HL-60 (cell line): ENCODE data around the gene ZNF8.

Source experiments
- DNase-seq, 2 experiments: peaks; one replicate each; pipeline ENCODE4 v3.0.0-alpha.2; 2010 to 2020; ENCODE audit warnings: low read depth in 1 of 2, low spot score in 1 of 2
- H3K27ac ChIP-seq: fragments of 250-450 bp; sonication (Bioruptor Pico); replicated peaks from 2 replicates; pipeline ENCODE4 v1.5.1; 2020; ENCODE audit warnings: mild to moderate bottlenecking, moderate library complexity
- H3K27me3 ChIP-seq: fragments of 250-450 bp; sonication (Bioruptor Pico); 2 replicates; pipeline ENCODE4 v1.5.1; 2021; ENCODE audit warnings: mild to moderate bottlenecking, moderate library complexity; ENCODE audit not compliant: insufficient read depth, poor library complexity, severe bottlenecking
- H3K4me3 ChIP-seq: replicated peaks from 2 replicates; pipeline ENCODE4 v1.5.1; 2011; ENCODE audit warnings: mild to moderate bottlenecking, control low read depth, low read length; ENCODE audit not compliant: insufficient read depth
- CTCF ChIP-seq: IDR thresholded peaks from one replicate; pipeline ENCODE4 v1.5.1; 2011; ENCODE audit warnings: low read length, control low read depth, inconsistent platforms; ENCODE audit not compliant: insufficient read depth
- GABPA ChIP-seq: IDR thresholded peaks from 2 replicates; pipeline ENCODE4 v1.6.1; 2012; ENCODE audit warnings: low read depth
- POLR2AphosphoS5 ChIP-seq: IDR thresholded peaks from 2 replicates; pipeline ENCODE4 v1.6.1; 2012; ENCODE audit warnings: low read depth
- REST ChIP-seq: IDR thresholded peaks from 2 replicates; pipeline ENCODE4 v1.6.1; 2012; ENCODE audit warnings: low read depth; ENCODE audit not compliant: insufficient replicate concordance
- SPI1 ChIP-seq: IDR thresholded peaks from 2 replicates; pipeline ENCODE4 v1.6.1; 2012; ENCODE audit warnings: low read depth, mild to moderate bottlenecking, borderline replicate concordance

ZNF8 gene

DNA sequence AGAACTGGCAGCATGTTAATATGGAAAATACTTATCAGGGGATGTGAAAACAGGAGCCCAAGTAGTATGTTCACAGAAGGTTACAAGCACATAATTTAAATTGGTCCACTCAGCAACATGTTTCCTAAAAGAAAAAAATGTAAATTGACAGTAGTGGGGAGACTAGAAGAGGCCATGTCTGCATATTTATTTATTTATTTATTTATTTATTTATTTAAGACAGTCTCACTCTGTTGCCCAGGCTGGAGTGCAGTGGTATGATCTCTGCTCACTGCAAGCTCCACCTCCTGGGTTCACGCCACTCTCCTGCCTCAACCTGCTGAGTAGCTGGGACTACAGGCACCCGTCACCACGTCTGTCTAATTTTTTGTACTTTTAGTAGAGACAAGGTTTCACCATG, 13.7 kb upstream of the ZNF8 start:
- Histone ChIP-seq H3K27ac (no peak overlapping the region), H3K4me3 (no peak overlapping the region), H3K27me3 (no peaks in the 10 kb centered on the region)
- DNase-seq: no peak
- TF ChIP-seq CTCF: no peak
- TF ChIP-seq GABPA: no peak
- TF ChIP-seq REST: no peak
- TF ChIP-seq SPI1: no peak

DNA sequence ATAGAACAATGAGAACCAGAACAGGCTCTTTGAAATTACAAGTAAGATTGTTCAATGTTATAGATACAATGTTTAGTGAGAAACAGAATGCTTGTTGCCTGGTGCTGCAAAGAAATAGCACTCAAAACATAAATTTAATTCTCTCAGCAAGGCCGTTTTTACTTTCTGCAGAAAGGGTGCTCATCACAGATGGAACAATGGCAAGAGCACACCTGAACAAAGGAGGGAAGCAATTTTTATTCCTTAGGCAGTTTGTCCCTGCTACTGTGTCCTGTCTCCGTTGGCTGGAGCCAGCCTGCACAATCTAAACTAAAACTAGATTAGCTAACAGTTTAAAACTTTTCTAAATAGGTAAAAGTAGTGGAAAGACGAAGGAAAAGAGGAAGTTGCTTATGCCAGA, 10.4 kb upstream of the ZNF8 start:
- no peak for DNase-seq
- H3K27ac ChIP-seq: no peak overlapping the region
- H3K27me3 ChIP-seq: no peaks in the 10 kb centered on the region
- TF ChIP-seq REST (no peak), CTCF (no peak), SPI1 (no peak), GABPA (no peak), POLR2AphosphoS5 (no peak)
- H3K4me3 ChIP-seq: no peak overlapping the region

DNA sequence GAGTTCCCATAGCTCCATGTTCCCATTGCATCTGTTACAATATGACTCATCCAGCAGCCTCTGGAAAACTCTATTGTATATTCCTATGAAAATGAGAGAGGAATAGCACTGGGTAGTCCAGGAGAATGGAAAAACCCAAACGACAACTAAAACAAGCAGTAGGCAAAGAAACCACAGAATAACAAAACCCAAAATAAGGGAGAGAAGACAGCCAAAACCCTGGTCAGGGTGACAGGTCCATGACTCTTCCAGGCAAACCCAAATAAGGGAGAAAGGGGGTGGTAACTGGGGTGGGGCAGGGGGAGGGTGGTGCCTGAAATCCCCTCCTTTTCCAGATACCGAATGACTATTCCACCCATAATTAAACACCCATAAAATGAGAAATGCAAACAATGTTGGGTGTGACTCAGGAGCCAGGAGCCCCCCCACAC, 4.0 kb upstream of the ZNF8 start:
- no peak overlapping the region for H3K27ac ChIP-seq
- TF ChIP-seq CTCF (no peak), SPI1 (no peak), POLR2AphosphoS5 (no peak), REST (no peak), GABPA (no peak)
- no peak for DNase-seq

More for the DNA sequence above, 4.0 kb upstream of the ZNF8 start:
- H3K4me3 ChIP-seq: no peak overlapping the region
- no peaks in the 10 kb centered on the region for H3K27me3 ChIP-seq
